Measurements from ENCODE around the gene PLEKHO2.

The PLEKHO2 gene

DNA sequence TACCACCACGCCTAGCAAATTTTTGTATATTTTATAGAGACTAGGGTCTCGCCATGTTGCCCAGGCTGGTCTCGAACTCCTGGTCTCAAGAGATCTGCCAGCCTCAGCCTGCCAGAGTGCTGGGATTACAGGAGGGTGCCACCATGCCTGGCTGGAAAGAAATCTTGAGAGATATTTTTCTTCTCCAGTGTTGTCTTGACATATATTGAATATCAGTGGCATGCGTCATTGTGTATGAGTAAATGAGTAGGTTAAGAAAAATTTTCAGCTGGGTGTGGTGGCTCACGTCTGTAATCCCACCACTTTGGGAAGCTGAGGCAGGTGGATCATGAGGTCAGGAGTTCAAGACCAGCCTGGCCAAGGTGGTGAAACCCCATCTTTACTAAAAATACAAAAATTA, 12.7 kb upstream of the PLEKHO2 start:
- DNase-seq, result no peak

DNA sequence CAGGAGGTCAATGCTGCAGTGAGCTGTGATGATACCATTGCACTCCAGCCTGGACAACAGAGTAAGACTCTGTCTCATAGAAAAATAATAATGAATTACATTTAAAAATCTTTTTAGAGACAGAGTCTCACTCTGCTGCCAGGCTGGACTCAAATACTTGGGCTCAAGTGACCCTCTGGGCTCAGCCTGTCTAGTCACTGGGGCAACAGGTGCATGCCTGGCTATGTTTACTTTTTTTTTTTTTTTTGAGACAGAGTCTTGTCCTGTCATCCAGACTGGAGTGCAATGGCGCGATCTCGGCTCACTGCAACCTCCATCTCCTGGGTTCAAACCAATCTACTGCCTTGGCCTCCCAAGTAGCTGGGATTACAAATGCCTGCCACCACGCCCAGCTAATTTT, 8.0 kb upstream of the PLEKHO2 start:
- DNase-seq, result no peak

DNA sequence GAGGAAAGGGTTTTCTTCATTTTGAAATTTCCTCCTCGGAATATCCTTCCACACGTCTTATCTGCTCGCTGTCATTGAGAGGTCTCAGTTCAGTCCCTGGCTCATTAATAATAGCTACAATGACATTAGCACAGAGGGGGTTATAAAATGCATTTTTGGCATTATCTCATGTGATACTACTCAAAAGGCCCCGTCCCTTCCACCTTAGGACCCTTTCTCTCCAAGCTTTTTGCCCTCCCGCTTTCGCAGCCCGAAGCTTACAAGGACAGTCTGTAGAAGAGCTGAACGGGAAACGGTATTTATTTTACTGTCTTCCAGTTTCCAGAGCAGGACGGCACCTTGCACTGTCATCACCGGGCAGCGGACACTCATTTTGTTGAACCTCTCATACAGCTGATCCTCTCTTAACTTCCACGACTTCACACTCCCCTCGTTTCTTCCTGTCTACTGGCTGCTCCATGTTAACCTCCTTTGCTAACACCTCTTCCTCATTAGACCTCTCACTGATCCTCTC, 5.6 kb upstream of the PLEKHO2 start:
- DNase-seq, result no peak

DNA sequence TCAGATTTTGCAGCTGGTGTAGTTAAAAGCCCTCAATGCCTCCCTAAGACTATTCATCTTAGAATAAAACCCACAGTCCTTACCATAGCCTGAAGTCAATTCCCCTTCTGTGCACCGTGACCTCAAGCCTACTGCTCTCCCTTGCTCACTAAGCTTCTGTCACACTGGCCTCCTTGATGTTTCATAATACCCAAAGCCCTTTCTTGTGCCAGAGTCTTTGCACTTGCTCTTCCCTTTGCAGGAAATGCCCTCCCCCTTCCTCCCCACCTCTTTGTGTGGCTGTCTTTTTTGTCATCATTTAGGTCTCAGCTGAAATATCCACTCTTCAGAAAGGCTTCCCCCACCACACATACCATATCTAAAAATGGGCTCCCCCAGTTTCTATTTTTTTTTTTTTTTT, 4.2 kb upstream of the PLEKHO2 start:
- DNase-seq, result no peak

DNA sequence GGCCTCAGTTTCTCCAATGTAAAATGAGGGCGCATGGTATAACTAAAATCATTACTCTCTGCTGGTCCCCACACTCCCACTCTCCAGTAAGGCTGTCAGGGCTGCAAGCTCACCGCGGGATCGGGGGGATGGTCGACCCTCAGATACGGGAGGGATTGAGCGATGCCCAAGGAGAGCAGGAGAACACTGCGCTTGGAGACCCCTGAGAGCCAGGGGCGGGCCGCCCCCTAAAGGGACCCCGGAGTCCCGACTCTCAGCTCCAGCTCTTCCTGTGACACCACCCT, 713 bp upstream of the PLEKHO2 start:
- DNase-seq, result no peak

- no peak for DNase-seq
Measured at GRCh38 chr15:64842096-64842939, 603 bp downstream of the PLEKHO2 start.

DNA sequence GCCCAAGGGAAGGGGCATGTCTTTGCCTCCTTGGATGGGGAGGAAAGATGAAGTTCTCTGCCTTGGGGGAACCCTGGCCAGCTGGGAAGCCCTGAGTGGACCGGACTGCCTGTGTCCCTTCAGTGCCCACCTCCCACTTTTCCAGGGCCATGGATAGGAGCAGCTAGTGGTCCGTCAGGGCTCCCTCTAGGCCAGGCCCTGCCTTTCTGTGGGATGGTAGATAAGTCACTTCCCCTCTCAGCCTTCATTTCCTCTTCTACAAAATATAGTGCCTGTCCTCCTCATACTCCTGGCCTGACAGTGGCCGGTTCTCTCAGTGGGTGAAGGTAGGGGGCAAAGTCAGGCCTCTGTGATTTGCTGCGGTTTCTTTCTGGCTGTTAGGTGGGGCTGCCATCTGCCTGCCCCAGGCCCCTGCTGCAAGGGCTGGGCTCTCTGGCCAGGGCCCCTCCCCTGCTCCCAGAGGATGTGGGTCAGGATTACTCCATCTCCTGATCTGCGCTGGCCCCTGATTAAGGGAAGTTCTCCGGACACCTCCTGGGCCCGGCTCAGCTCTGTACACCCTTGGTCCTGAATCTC, 1.4 kb downstream of the PLEKHO2 start:
- peak; percentile 14 for DNase-seq

DNA sequence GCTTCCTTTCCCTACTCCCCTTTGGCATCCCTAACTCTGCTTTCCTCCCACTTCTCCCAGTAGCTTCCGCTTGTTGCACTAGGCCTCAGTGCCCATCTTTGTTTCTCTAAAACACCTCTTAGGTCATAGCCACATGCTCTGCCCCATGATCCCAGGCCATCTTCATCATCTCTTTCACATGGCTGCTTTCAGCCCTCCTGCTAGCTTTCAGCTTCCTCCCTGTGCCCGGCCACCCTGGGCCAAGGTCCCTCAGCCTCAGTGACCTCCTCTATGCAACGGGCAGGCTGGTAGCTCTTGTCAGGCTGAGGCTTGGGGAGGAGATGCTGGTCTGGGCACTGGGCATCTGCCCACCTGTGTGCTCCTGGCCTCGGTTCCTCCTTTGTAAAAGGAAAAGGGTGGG, 2.3 kb downstream of the PLEKHO2 start:
- DNase-seq, result no peak

- DNase-seq, result no peak
Measured at GRCh38 chr15:64844576-64845145, 2.9 kb downstream of the PLEKHO2 start.

GRCh38 chr15:64845183-64845611, 3.5 kb downstream of the PLEKHO2 start:
- no peak for DNase-seq

DNA sequence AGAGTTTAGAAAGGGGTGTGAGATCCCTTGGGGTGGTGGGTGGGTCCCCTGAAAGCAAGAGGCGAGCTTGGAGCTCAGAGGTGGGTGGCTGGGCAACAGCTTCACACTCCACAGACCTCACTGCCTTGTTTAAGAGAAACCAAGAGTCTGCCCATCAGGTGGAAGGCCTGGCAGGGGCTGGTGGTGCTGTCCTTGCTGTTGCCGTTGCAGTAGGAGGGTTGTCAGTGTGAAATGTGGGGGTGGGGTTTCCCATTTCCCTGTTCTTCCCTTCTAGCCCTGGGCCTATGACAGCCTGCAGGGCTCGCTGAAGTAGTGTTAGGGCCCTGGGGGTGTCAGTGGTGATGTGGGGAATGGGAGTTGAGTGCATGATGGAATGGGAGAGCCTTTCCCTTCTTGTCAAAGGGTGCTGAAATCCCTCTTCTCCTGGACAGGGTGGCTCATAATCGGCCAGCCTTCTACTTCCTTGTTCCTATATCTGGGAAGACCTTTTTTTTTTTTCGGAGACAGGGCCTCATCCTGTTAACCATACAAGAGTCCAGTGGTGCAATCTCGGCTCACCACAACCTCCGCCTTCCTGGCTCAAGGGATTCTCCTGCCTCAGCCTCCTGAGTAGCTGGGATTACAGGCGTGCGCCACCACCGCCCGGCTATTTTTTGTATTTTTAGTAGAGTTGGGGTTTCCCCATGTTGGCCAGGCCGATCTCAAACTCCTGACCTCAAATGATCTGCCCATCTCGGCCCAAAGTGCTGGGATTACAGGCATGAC, 4.3 kb downstream of the PLEKHO2 start:
- DNase-seq, result no peak

GRCh38 chr15:64847016-64847415, 5.3 kb downstream of the PLEKHO2 start:
- no peak for DNase-seq

DNA sequence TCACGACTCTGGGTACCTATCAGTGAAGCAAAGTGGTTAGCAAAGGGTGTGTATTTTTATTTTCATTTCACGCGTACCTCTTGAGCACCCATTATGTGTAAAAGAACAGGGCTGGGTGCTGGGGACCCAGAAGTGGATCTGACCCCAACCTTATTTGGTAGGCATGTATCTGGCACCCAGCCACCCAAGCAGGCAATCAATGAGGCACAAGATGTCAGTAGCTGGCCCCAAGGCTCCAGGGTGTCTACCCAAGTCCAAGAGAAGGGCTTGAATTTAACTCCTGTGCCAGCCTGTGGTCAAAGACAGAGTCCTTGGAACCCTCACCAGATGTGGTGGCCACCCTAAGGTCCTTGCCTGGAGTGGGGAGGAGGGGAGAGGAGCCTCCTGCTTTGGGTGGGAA, 5.7 kb downstream of the PLEKHO2 start:
- no peak for DNase-seq

DNA sequence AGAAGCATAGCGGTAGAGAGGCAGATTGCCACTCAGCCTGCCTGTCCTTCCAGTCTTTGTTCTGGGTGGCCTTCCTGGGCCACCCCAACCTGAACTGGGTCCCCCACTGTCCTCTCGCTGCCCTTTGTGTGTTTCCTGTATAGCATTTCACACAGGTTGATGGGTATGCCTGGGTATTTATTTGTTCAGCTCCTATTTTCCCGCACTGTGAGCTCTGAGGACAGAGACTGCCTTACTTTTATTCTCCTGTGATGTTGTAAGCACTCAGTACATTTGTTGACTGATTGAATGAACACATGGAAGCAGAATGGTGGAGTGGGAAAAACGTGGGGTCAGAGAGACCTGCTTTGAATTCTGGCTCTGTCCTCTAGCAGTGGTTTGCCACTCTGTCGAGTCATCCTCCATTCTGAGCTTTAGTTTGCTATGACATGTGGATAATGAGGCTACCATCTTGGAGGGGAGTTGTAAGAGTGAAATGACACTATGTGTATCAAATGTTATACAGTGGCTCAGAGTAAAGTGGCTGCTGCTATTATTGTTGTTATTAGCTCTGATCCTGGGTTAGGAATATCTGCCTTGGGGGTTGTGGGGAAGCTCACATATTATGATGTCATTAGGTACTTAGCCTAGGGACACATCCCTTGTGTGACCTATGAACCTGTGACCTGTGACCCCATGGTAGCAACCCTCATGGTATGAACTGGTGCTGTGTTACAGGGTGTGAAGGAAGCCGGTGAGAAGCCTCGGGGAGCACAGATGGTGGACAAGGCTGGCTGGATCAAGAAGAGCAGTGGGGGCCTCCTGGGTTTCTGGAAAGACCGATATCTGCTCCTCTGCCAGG, 6.4 kb downstream of the PLEKHO2 start:
- DNase-seq, result no peak

- DNase-seq, result no peak
Measured at GRCh38 chr15:64850778-64851502, 9.2 kb downstream of the PLEKHO2 start.

DNA sequence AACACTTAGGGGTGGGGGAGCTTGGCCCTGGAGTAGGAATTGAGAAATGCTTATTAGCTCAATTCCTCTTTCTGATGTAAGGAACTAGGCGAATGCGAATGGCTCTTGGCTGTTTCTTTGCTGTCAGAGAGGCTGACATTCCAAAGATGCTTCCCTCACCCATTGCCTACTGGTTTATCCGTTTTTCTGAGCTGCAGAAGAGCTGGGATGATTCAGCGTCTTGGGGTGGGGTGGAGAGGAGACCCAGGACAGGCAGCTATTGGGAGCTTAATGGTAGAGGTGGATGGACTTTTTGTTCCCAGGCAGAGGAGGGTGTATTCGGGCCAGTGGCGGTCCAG, 9.8 kb downstream of the PLEKHO2 start:
- no peak for DNase-seq

DNA sequence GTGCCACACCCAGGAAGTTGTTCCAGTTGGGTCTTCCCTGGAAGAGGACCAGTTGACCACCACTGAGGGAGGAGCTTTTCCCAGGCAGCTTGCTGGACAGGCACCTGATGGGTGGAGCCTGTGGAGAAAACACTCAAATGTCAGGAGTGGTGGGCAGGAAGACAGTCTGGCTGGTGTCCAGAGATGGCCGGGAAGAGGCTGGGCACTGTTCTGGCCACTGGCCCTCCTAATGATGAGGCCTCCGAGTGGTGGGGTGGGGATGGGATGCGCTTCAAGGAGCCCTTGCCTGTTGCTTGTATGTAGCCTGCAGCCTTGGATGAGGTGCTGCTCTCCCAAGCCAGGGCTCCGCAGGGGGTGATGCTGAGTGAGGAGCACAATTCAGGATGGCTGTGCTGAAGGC, 12.3 kb downstream of the PLEKHO2 start:
- DNase-seq, result no peak

DNA sequence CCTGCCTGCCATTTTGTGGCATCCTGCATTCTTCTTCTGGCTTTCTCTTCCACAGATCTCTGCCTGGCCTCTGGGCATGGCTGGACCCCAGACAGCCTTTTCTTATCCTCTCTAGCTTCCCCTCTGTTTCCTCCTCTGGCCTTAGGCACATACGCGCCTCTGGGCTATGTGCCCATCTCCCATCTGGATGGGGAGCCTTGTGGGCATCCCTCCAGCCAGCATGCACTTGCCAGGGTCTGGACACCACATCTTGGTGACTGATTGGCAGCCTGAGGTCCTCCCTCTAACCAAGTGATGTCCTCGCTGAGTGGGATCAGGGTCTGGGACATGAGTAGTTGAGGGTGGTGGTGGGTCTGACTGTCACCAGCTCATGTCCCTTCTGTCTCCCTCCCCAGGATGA, 12.8 kb downstream of the PLEKHO2 start:
- DNase-seq, result no peak

- no peak for DNase-seq
Measured at GRCh38 chr15:64855205-64855975, 13.7 kb downstream of the PLEKHO2 start.

DNA sequence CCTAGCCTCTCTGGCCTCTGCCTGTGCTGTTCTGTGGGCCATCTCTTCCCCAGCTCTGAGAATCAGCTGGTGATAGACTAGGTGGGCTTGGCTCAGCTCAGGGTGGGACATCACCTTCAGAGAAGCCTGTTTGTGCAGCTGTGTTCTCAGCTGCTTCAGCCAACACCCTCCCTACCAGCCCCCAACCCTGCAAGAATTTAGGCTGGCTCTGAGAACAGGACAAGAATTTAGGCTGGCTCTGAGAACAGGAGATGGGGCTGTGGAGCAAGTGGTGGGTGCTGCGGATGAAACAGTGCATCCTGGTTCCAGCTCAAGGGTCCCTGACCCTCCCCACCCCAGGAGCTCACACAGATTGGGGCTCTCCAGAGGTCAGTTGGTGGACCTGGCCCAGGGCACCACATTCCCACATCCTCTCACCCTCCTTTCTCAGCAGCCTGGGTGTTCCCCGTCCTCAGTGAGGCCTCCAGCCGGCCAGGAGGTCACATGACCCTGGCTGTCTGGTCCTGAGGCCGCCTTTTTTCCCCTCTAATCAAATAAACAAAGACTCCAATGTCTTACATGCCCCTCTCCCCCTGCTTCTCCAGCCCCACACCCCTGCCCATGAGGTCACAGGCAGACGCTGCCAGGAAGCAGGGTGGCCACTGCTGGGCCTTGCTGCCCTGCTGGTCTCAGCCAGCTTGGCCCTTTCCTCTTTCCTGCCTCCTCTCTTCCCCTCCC, 14.9 kb downstream of the PLEKHO2 start:
- DNase-seq, result no peak

DNA sequence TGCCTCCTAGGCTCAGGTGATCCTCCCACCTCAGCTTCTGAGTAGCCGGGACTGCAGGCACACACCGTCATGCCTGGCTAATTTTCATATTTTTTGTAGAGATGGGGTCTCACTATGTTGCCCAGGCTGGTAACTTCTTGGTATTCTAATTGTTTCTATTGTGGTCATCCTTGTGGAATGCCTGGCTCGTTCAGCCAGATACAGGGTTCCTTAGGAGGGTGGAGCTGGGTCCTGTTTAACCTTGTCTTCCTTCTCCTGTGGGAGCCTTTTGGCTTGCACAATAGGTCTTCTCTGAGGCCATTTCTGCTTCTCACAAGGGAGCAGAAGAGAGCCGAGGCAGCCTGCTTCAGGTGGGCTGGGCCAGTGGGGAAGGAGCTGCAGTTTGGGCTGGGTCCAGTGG, 15.7 kb downstream of the PLEKHO2 start:
- DNase-seq, result no peak

Measured in T1000 (cell line).